Lower lobe of right lung (tissue), 2 donors: ENCODE measurements around the gene LYPD6B. TPM values are rescaled to one million over a fixed set of nuclear protein-coding genes. Genes with fewer than 3 reads are reported as not detected.

Experiments used
- ATAC-seq, 2 donors: fragments of 200-7000 bp; cut with Tn5 transposase; one replicate each; pipeline ENCODE4 v1.9.1; 2020 to 2022; ENCODE audit warnings: mild to moderate bottlenecking in 2 of 2, moderate library complexity in 2 of 2
- DNase-seq: peaks from one replicate; pipeline ENCODE4 v3.0.0-alpha.2; 2020
- H3K27ac ChIP-seq: fragments of 200-600 bp; one replicate; pipeline ENCODE4 v1.8.0; 2022
- H3K27me3 ChIP-seq: fragments of 200-600 bp; one replicate; pipeline ENCODE4 v1.8.0; 2022; ENCODE audit warnings: low read depth
- H3K36me3 ChIP-seq: fragments of 200-600 bp; one replicate; pipeline ENCODE4 v1.8.0; 2022; ENCODE audit warnings: mild to moderate bottlenecking
- H3K4me1 ChIP-seq: fragments of 200-600 bp; one replicate; pipeline ENCODE4 v1.8.0; 2022
- H3K4me3 ChIP-seq: fragments of 200-600 bp; one replicate; pipeline ENCODE4 v1.8.0; 2022; ENCODE audit warnings: mild to moderate bottlenecking
- H3K9me3 ChIP-seq: fragments of 200-600 bp; one replicate; pipeline ENCODE4 v1.8.0; 2022
- intact Hi-C: fragments of 100-400 bp; cut with DNase I; formaldehyde crosslinking; loops from one replicate; pipeline ENCODE4 v1.11.0; 2022
- total RNA-seq: library from RNA; stranded (reverse); fragmentation: NEBNext Ultra II Directional; extraction: Animal tissue kit (Norgen Biotek cat#: 25700); gene quantifications from one replicate; pipeline ENCODE4 v1.2.1, GENCODE V29; 2021
- TF ChIP-seq, protein P1 (sequence below): fragments of 200-600 bp; IDR thresholded peaks from one replicate; pipeline ENCODE4 v1.8.0; 2022; ENCODE audit warnings: antibody characterized with exemption, mild to moderate bottlenecking
- donor health status: DM: no; HTN: yes; CAD: no; lungs with severe emphysema.

Gene LYPD6B
- total RNA-seq, 1 donor from 2014 or later, result 2.0 TPM

DNA sequence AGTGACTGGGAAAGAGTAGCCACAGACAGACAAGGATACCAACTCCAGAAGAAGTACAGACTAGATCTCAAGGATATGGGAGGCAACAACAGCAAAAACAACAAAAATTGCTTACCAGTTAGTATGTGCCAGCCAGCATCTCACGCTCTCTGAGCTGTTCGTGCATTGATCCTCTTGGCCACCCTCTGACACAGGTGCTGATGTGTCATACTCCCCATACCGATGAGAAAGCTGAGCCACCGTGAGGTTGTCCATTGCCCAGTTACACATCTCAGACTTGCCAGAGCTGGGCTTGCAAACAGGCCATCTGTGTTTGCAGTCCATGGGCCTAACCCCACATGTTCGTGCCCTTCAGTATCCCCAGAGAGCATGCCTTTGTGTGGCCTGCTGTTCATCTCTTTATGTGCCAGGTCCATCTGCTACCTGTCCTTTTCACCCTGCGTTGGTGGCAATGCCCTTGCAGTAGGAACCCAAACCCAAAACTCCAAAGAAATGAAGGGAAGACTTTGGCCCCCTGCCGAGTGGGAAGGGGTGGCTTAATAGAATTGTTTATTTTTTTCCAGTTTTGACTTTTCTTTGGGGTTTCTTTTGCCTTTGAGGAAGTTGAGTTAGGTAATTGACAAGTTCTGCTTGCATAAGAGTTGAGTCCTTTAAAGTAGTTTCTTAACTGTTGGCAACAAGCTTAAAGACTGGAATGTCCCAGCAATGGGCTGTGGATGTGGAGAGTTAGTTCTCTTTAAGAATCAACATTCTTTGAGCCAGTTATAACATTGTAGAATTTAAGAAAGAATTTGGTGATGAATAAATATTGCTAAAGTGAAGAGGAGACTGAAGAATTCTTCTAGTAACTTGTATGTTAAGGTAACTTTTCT lies 46.7 kb downstream of the LYPD6B start:
- no peaks in the 10 kb centered on the region for H3K36me3 ChIP-seq
- TF ChIP-seq, protein P1, sequence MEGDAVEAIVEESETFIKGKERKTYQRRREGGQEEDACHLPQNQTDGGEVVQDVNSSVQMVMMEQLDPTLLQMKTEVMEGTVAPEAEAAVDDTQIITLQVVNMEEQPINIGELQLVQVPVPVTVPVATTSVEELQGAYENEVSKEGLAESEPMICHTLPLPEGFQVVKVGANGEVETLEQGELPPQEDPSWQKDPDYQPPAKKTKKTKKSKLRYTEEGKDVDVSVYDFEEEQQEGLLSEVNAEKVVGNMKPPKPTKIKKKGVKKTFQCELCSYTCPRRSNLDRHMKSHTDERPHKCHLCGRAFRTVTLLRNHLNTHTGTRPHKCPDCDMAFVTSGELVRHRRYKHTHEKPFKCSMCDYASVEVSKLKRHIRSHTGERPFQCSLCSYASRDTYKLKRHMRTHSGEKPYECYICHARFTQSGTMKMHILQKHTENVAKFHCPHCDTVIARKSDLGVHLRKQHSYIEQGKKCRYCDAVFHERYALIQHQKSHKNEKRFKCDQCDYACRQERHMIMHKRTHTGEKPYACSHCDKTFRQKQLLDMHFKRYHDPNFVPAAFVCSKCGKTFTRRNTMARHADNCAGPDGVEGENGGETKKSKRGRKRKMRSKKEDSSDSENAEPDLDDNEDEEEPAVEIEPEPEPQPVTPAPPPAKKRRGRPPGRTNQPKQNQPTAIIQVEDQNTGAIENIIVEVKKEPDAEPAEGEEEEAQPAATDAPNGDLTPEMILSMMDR, result no peak
- no peak overlapping the region for H3K27ac ChIP-seq
- H3K27me3 ChIP-seq, result no peaks in the 10 kb centered on the region
- no peak overlapping the region for H3K4me3 ChIP-seq
- DNase-seq (no peak), ATAC-seq (peak; percentile 82 to 86)
- H3K4me1 ChIP-seq, result peaks cover 13% of the 10 kb centered on the region
- intact Hi-C loops, result no loop called here
- H3K9me3 ChIP-seq, result no peaks in the 10 kb centered on the region

DNA sequence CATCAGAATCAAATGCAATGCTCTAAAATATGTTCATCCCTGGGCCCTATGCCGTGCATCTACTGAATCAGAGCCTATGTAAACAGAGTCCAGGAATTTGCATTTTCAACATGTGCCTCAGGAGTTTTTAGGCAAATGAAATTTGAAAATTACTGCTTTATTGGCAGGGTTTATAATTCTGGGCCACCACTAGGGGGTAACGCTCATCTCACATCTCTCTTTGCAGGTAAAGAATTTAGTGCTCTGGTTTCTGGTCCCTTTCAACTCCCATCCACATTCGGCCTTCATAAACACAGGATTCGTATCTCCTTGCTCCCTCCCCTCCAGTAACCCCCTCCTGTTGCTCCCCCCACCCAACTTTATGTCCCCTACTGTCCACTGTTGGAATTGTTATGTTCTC lies 49.3 kb downstream of the LYPD6B start:
- no peak for DNase-seq
- Histone ChIP-seq H3K4me3 (no peak overlapping the region), H3K4me1 (peaks cover 10% of the 10 kb centered on the region), H3K36me3 (no peaks in the 10 kb centered on the region), H3K27ac (no peak overlapping the region), H3K9me3 (no peaks in the 10 kb centered on the region), H3K27me3 (no peaks in the 10 kb centered on the region)
- TF ChIP-seq, protein P1, result no peak
- intact Hi-C loops, result no loop called here
- no peak for ATAC-seq

DNA sequence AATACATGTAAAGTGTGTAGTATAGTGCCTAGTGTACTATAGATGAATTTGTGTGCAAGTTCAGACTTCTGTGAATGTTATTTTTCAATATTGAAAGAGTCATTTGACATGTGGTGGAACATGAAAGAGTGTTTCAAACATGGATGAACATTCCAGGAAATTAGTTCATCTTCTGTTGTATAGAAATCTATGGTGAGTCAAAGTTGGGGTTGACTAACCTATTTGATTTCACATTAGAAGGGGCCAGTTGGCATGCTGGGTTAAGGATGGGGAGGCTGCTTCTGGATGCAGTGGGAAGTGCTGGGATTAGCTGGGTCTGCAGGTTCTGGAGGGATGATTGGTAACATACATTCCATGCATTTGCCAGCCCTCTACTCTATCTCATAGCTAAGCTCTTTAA lies 50.6 kb downstream of the LYPD6B start:
- no peak for ATAC-seq
- H3K27me3 ChIP-seq, result no peaks in the 10 kb centered on the region
- no peaks in the 10 kb centered on the region for H3K9me3 ChIP-seq
- no peak overlapping the region for H3K4me3 ChIP-seq
- intact Hi-C loops, result no loop called here
- no peaks in the 10 kb centered on the region for H3K36me3 ChIP-seq
- H3K4me1 ChIP-seq, result peaks cover 6% of the 10 kb centered on the region
- no peak overlapping the region for H3K27ac ChIP-seq
- TF ChIP-seq, protein P1, result no peak
- no peak for DNase-seq

DNA sequence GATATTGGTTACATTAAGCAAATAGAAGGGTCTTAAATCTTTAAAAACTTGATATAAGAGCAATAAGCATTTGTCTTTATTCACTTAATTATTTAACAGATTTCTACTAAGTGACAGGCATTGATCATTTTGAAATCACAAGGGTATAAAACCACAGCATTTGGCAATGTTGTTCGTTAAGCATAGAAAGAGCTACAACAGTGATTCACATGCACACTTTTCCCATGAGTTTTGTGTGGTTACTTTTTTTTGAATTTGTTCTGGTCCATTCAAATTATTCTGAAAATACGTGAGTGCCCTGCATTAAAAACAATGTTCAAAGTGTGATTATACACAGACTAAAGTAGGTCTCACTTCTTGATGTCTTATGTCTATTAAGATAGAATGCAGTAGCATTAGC lies 52.2 kb downstream of the LYPD6B start:
- TF ChIP-seq, protein P1, result no peak
- DNase-seq (no peak), ATAC-seq (no peak)
- Histone ChIP-seq H3K4me1 (no peaks in the 10 kb centered on the region), H3K27ac (no peak overlapping the region), H3K4me3 (no peak overlapping the region), H3K36me3 (no peaks in the 10 kb centered on the region), H3K27me3 (no peaks in the 10 kb centered on the region), H3K9me3 (no peaks in the 10 kb centered on the region)
- intact Hi-C loops, result no loop called here

DNA sequence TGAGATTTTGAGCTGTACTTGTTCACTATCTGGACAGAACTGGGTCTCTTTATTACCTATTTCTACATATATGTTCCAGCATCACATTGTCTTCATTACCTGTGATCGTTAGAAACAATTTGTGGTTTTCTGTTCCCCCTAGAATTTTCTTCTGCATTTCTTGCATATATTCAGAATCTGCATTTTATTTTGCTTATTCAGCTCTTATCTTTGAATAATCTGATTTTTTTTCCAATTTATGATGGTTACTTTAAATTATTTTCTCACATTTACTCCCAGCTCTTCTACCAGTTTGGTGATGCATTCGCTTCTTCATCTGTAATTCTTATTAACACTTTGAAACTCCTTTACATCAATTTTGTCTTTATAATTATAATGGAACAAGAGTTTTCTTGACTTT lies 55.1 kb downstream of the LYPD6B start:
- Histone ChIP-seq H3K36me3 (no peaks in the 10 kb centered on the region), H3K4me1 (no peaks in the 10 kb centered on the region), H3K27ac (no peak overlapping the region), H3K27me3 (no peaks in the 10 kb centered on the region), H3K4me3 (no peak overlapping the region), H3K9me3 (no peaks in the 10 kb centered on the region)
- ATAC-seq, result no peak
- TF ChIP-seq, protein P1, result no peak
- intact Hi-C loops, result no loop called here
- DNase-seq, result no peak
